ENCODE results near the gene SEMA3G. TPM values are rescaled to one million over a fixed set of nuclear protein-coding genes. Genes with fewer than 3 reads are reported as not detected.

SEMA3G gene
- 0.05 to 0.15 TPM (median 0.10 TPM) in 5 replicates for total RNA-seq (2022; extraction: Qiagen RNA extraction; ENCODE audit: low read depth)

DNA sequence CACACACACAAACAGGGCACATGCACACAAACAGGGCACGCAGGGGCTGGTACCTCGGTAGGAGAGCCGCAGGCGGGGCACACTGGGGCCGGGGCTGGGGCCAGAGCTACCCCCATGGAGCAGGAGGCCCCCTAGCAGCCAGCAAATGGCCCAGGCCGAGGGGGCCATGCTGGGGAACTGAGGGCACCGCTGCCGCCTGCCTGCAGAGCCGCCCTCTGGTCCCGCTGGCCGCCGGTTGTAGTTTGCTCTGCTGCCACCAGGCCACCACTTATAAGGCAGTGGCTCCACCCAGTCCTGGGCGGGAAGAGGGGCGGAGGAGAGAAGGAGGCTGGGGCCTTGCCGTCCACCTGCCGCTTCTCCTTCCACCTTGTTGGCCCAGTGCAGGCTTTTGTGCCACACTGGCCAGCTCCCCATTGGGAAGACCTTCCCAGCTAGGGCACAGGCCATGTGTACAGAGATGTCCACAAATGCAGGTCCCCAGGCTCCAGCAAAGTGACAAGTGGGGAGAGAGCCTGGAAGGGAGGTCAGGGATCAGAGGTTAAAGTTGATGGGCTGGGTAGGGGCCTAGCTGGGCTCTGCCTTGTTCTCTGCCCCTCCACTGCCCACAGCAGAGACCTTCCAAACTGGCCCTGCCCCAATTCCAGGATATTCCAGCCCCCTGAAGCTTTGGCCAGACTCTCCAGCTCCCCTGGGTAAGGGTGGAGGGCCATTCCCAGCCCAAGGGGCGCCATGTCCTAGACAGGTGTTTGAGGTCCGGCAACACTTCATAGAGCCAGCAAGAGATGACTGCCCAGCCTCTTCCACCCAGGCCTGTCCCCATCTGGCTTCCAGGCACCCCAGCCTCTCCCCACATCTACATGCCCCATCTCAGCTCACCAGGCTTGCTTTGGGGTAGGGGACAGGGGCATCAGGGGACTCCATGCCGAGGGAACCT is at the start of gene SEMA3G:
Gene SEMA3G, minus strand, starts transcription at position 244 of the 934 bp plus-strand sequence. Its CDS starts 76 bp downstream, at position 168.

GRCh38 chr3:52455283-52456168 is 10.6 kb upstream of the SEMA3G start, which contains the start of gene NISCH:
NISCH (plus strand) TSS chr3:52455604; CDS start chr3:52455642, 38 bp downstream.

DNA sequence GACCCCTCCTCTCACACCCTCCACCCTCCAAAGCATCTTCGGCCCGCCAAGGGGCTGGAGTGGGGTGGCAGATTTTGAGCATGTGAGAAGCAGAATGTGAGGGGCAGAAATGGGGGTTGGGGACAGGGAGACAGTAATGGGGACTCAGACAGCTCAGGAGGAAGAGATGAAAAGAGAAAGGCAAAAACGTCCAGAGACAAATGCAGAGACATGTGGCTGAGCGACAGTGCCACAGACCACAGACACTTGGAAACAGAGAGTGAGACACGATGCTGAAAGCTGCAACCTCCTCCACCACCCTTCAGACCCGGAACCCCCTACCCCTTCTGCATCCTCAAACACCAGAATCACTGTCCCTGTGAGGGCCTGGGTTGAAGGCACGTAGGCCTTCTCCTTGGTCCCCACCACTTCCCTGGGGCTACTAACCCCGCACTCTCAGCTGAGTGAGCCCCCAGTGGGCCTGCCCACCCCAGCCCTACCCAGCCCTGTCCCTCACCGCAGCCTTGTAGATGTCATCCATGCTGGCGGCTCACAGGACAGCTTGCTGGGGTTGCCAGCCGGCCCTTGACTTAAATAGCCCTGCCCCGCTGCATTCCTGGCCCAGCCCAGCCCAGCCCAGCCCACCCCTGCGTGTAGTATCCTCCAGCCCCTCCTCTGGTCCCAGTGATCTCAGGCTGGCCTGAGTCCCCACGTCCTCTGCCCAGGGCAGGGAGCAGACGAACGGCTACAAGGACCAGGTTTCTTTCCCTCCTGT is 8.8 kb upstream of the SEMA3G start, which contains the start of gene TNNC1:
Gene TNNC1, minus strand, starts transcription at position 546 of the 754 bp plus-strand sequence. Its CDS starts 26 bp downstream, at position 520.

Other genes with a start within 250 kb of the SEMA3G start
- gene ALAS1, start 246.9 kb downstream of the SEMA3G start, total RNA-seq (2022; extraction: Qiagen RNA extraction; ENCODE audit: low read depth): 46.7 to 57.0 TPM (median 52.8 TPM) in 5 replicates
- gene TLR9, start 219.5 kb downstream of the SEMA3G start, total RNA-seq (2022; extraction: Qiagen RNA extraction; ENCODE audit: low read depth): 0.08 TPM in 2 of 5 replicates, not detected in the others
- 67.0 to 80.9 TPM (median 68.5 TPM) in 5 replicates for gene TWF2, start 205.9 kb downstream of the SEMA3G start, total RNA-seq (2022; extraction: Qiagen RNA extraction; ENCODE audit: low read depth)
- 4.2 to 5.8 TPM (median 5.2 TPM) in 5 replicates for gene PPM1M, start 199.3 kb downstream of the SEMA3G start, total RNA-seq (2022; extraction: Qiagen RNA extraction; ENCODE audit: low read depth)
- 49.8 to 53.8 TPM (median 52.2 TPM) in 5 replicates for gene WDR82, start 166.5 kb downstream of the SEMA3G start, total RNA-seq (2022; extraction: Qiagen RNA extraction; ENCODE audit: low read depth)
- gene GLYCTK, start 157.3 kb downstream of the SEMA3G start, total RNA-seq (2022; extraction: Qiagen RNA extraction; ENCODE audit: low read depth): 3.2 to 4.9 TPM (median 4.7 TPM) in 5 replicates
- gene DNAH1, start 128.8 kb downstream of the SEMA3G start, total RNA-seq (2022; extraction: Qiagen RNA extraction; ENCODE audit: low read depth): 0.52 to 1.1 TPM (median 1.1 TPM) in 5 replicates
- gene BAP1, start 35.1 kb downstream of the SEMA3G start, total RNA-seq (2022; extraction: Qiagen RNA extraction; ENCODE audit: low read depth): 32.7 to 41.2 TPM (median 39.4 TPM) in 5 replicates
- 2.5 to 3.2 TPM (median 2.7 TPM) in 5 replicates for gene PHF7, start 34.4 kb downstream of the SEMA3G start, total RNA-seq (2022; extraction: Qiagen RNA extraction; ENCODE audit: low read depth)
- 1.2 to 1.5 TPM (median 1.4 TPM) in 5 replicates for gene TNNC1, start 8.9 kb upstream of the SEMA3G start, total RNA-seq (2022; extraction: Qiagen RNA extraction; ENCODE audit: low read depth)
- 12.3 to 15.0 TPM (median 13.4 TPM) in 5 replicates for gene NISCH, start 10.5 kb upstream of the SEMA3G start, total RNA-seq (2022; extraction: Qiagen RNA extraction; ENCODE audit: low read depth)
- gene STAB1, start 50.2 kb upstream of the SEMA3G start, total RNA-seq (2022; extraction: Qiagen RNA extraction; ENCODE audit: low read depth): 0.05 TPM in 1 of 5 replicates, not detected in the others
- gene NT5DC2, start 88.8 kb upstream of the SEMA3G start, total RNA-seq (2022; extraction: Qiagen RNA extraction; ENCODE audit: low read depth): 78.9 to 109 TPM (median 101 TPM) in 5 replicates
- gene UQCC5, start 91.5 kb upstream of the SEMA3G start, total RNA-seq (2022; extraction: Qiagen RNA extraction; ENCODE audit: low read depth): 50.9 to 73.7 TPM (median 62.1 TPM) in 5 replicates
- gene PBRM1, start 240.8 kb upstream of the SEMA3G start, total RNA-seq (2022; extraction: Qiagen RNA extraction; ENCODE audit: low read depth): 11.2 to 15.4 TPM (median 15.0 TPM) in 5 replicates
- 96.1 to 184 TPM (median 103 TPM) in 5 replicates for gene GNL3, start 240.9 kb upstream of the SEMA3G start, total RNA-seq (2022; extraction: Qiagen RNA extraction; ENCODE audit: low read depth)

All from A549 treated with CpdA at 1 μM for 4 hours (cell line).